Stimulated activated naive CD8-positive, alpha-beta T cell treated with anti-CD3 and anti-CD28 coated beads, Interleukin-15, amount 100 ng/mL, for 72 hours (primary cell): ENCODE results near the gene TENM4.

Source experiments
- ATAC-seq: fragments of 150-1000 bp; cut with Tn5 transposase; 2 replicates; pipeline ENCODE4 v1.10.0; 2021; ENCODE audit warnings: mild to moderate bottlenecking, moderate library complexity
- DNase-seq, 2 donors: peaks; one replicate each; pipeline ENCODE4 v3.0.0; 2021 to 2022
- H3K27ac Mint-ChIP-seq, 2 donors: one replicate each; pipeline ENCODE4 v1.8.0; 2022; ENCODE audit warnings: mild to moderate bottlenecking in 2 of 2, mixed read lengths in 2 of 2, moderate library complexity in 2 of 2
- H3K27me3 Mint-ChIP-seq: one replicate; pipeline ENCODE4 v1.8.0; 2022; ENCODE audit warnings: mixed read lengths
- H3K4me1 Mint-ChIP-seq: one replicate; pipeline ENCODE4 v1.8.0; 2022; ENCODE audit warnings: mild to moderate bottlenecking, mixed read lengths
- H3K4me3 Mint-ChIP-seq, 2 donors: one replicate each; pipeline ENCODE4 v1.8.0; 2022; ENCODE audit warnings: mild to moderate bottlenecking in 2 of 2, mixed read lengths in 2 of 2, moderate library complexity in 1 of 2
- H3K9me3 Mint-ChIP-seq, 2 donors: one replicate each; pipeline ENCODE4 v1.8.0; 2022; ENCODE audit warnings: mixed read lengths in 2 of 2

The TENM4 gene

DNA sequence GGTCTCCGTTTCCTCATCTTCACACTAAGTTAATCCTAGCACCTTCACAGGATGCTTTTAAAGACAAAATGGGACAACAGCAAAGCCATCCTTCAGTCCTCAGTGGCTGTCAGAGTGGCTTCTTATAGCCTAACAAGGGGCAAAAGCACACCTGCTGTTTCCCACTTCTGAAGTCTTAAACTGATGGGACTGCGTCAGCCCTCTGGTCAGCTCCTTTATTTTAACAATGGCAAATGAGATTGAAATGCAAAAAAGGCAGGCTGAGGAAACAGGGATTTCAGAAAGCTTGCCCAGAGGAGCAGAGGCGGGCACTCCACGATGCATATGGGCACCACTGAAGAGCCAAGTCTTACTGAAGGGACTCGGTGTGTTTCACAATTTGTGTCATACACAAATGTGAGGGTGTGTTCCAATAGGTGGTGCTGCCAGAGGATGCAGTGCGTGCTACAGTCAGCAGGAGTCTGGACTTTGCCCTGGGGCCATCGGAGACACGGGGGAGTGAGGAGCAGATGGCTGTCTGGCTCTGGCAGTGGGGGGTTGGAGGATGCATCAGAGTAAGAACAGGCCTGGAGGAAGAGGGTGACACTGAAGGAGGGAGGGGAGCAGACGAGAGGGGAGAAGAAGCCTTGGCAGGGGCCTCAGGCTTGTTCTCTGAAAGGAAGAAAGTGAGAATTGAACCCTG is 47.3 kb downstream of the TENM4 start:
- no peaks in the 10 kb centered on the region for H3K4me1 Mint-ChIP-seq
- no peak for ATAC-seq
- peaks cover 0 to 13% of the 10 kb centered on the region in 2 donors for H3K9me3 Mint-ChIP-seq
- H3K4me3 Mint-ChIP-seq, result no peak overlapping the region
- no peaks in the 10 kb centered on the region for H3K27me3 Mint-ChIP-seq
- H3K27ac Mint-ChIP-seq, result no peak overlapping the region
- no peak for DNase-seq

DNA sequence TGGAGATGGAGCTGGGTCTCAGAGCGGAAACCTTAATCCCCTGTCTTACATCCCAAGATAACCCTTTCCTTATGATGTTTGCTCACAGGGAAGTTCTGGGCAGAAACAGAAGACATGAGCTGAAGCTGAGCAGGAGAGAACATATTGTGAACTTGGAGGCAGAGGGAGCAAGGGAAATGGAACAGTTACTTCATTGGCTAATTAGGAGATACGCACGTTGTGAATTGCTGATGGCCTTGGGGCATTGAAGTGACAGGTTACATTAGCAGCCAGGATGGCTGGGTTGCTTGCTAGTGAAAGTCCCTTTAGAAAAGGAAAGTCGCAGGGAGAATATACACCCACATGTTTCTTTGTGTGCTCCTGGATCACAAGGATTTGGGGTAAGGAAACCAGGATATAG is 48.7 kb downstream of the TENM4 start:
- Mint-ChIP-seq H3K4me3 (no peak overlapping the region), H3K27ac (no peak overlapping the region), H3K27me3 (no peaks in the 10 kb centered on the region)

DNA sequence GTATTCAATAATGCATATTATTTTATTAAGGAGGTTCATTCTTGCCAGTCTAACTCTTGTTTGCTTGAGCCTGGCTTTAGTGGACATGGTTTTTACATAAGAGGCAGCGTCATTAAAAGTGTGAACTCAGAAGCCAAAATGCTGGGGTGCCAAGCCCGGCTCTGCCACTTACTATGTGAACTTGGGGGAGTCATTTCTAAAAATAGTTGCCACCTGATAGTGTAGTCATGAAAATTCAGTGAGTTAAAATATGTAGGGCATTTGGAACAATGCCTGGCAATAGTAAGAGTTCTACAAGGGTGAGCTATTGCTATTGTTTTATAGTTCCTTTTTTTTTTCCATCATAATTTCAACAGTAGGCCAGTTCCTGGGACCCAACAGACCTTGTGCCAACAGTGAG is 49.9 kb downstream of the TENM4 start:
- H3K27me3 Mint-ChIP-seq, result no peaks in the 10 kb centered on the region
- H3K27ac Mint-ChIP-seq, result no peak overlapping the region
- no peak for ATAC-seq
- H3K4me1 Mint-ChIP-seq, result no peaks in the 10 kb centered on the region
- no peak overlapping the region for H3K4me3 Mint-ChIP-seq
- peaks cover 0 to 2% of the 10 kb centered on the region in 2 donors for H3K9me3 Mint-ChIP-seq
- DNase-seq, result no peak

More for the DNA sequence above, 48.7 kb downstream of the TENM4 start:
- no peaks in the 10 kb centered on the region for H3K4me1 Mint-ChIP-seq
- H3K9me3 Mint-ChIP-seq, result peaks cover 0 to 13% of the 10 kb centered on the region in 2 donors
- DNase-seq, result no peak
- ATAC-seq, result no peak

DNA sequence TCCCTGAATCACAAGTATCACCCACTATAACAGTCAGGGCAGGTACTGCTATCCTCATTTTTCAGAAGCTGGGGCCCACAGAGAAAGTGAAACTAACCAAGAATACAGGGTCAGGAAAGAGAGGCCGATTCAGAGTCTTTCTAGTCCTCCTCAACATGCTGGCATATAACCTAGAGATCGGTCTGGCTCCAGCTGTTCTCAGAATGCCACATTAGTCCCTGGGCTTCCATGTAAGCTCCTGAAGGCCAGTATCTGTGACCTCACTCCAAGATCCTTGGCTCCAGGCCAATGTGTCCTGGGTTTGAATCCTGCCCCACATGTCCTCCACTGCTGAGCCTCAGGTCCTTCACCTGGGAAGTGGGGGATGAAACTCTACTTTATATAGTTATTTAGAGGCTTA is 50.4 kb downstream of the TENM4 start:
- H3K27ac Mint-ChIP-seq, result no peak overlapping the region

DNA sequence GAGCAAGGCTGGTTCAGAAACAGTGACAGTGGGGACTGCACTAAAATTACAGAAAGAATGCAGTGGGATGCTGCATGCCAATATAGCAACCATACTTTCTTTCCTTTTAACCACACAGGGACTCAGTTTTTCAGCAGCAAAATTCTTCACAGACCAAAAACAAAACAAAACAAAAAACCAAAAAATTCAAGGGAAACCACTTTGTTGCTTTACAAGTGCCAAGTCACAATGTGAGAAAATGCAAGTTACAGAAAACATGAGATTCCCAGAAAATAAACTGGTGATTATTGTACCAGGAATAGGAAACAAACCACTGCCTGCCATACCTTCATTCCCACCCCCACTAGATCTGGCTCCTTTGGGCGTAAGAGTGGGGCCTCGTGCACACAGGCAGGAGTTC is 52.6 kb downstream of the TENM4 start:
- no peaks in the 10 kb centered on the region for H3K9me3 Mint-ChIP-seq
- no peak overlapping the region for H3K4me3 Mint-ChIP-seq
- no peaks in the 10 kb centered on the region for H3K4me1 Mint-ChIP-seq
- no peak overlapping the region for H3K27ac Mint-ChIP-seq
- DNase-seq (no peak), ATAC-seq (no peak)
- no peaks in the 10 kb centered on the region for H3K27me3 Mint-ChIP-seq

More for the DNA sequence above, 50.4 kb downstream of the TENM4 start:
- no peaks in the 10 kb centered on the region for H3K9me3 Mint-ChIP-seq
- H3K4me1 Mint-ChIP-seq, result no peaks in the 10 kb centered on the region
- DNase-seq (no peak), ATAC-seq (no peak)
- no peaks in the 10 kb centered on the region for H3K27me3 Mint-ChIP-seq
- H3K4me3 Mint-ChIP-seq, result no peak overlapping the region

DNA sequence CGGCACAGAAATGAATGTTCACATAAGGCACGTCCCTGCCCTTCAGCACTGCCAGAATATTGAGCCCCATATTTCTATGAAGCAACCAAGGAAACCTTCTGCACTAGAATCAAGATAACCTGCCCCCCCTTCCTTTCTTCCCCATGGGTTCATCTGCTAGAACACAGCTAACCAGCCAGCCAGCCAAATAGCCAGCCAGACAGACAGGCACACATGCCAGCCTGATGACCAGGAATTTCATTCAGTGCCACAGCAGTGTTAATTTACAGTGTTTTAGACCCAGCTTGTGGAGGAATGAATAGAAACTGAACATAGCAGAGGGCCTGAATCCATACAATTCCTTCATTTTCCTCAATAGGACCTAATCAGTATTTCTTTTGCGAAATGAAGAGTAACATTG is 57.0 kb downstream of the TENM4 start:
- ATAC-seq, result no peak
- Mint-ChIP-seq H3K27ac (no peak overlapping the region), H3K9me3 (no peaks in the 10 kb centered on the region), H3K4me1 (no peaks in the 10 kb centered on the region), H3K4me3 (no peak overlapping the region), H3K27me3 (no peaks in the 10 kb centered on the region)
- no peak for DNase-seq

DNA sequence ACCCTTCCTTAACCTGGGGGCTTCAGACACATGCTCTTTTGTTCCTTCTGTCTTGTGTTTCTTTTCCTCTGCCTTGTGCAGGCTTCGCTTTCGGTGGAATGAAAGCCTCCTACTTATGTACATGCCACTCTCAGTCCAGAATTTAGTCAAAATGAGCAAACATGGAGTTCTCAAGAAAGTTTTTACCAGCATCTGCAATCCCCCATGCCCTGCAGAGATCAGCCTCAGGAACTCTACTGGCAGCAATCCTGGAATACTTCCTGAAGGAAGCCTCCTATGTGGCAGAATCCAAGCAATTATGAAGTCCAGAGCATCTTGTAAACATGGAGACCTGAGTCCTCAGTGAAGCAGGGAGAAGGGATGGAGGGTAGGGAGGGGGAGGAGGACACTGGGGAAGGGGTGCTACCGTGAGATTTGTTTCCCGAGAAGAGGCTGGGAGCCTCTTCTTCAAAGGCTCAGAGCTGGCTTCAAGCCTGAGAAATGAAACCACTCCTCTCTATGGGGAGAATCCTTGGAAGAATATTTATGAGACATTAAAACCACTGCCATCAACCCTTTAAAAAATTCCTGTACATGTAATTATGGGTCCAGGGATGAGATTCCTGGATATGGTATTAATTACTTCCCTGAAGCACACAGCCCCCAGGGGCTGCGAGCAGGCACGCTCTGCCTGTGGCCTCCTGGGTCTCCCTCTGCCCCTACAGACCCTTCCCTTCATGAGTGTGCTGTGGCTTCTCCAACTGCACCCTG is 58.4 kb downstream of the TENM4 start:
- Mint-ChIP-seq H3K4me3 (no peak overlapping the region), H3K9me3 (no peaks in the 10 kb centered on the region), H3K27me3 (no peaks in the 10 kb centered on the region), H3K4me1 (no peaks in the 10 kb centered on the region), H3K27ac (no peak overlapping the region)
- DNase-seq (no peak), ATAC-seq (no peak)

DNA sequence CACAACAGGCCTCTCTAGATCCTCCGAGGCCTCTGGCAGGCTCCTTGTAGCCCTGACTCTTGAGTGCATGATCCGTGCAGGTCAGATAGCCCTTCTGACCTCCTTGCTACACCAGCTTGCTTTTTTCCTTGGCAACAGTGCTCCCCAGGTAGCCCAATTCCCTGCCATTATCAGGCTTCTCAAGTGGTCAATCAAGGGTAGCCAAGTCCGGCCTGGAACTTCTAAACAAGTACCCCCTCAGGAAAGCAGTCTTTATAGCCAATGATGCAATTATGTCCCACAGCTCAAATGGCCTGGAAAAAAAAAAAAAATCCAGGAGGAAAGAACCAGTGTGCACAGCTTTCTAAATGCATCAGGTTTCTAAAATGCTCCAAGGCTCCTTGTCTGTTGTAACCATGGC is 59.8 kb downstream of the TENM4 start:
- no peaks in the 10 kb centered on the region for H3K4me1 Mint-ChIP-seq
- no peak overlapping the region for H3K4me3 Mint-ChIP-seq
- H3K27me3 Mint-ChIP-seq, result no peaks in the 10 kb centered on the region
- H3K27ac Mint-ChIP-seq, result no peak overlapping the region
- no peaks in the 10 kb centered on the region for H3K9me3 Mint-ChIP-seq
- DNase-seq, result no peak
- no peak for ATAC-seq

DNA sequence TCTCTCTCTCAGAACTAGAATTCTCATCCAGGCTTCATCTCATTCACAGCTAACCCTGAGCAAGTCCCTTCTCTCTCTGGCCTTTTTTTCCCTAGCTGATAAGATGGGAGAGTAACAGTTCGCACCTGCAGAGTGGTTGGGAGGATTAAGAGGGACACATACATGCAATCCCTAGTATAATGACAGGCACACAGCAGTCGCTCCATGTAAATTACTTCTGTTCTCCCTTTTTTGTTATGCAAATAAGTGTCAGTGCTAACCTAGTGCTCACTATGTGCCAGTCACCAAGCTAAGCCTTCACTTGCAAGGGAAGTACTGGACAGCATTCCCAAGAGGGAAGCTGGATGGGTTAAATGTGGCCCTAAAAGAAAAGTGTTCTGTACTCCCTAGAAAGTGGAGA is 63.4 kb downstream of the TENM4 start:
- H3K9me3 Mint-ChIP-seq, result no peaks in the 10 kb centered on the region
- no peak for DNase-seq
- no peaks in the 10 kb centered on the region for H3K4me1 Mint-ChIP-seq
- ATAC-seq, result no peak
- no peak overlapping the region for H3K4me3 Mint-ChIP-seq
- no peaks in the 10 kb centered on the region for H3K27me3 Mint-ChIP-seq
- no peak overlapping the region for H3K27ac Mint-ChIP-seq

DNA sequence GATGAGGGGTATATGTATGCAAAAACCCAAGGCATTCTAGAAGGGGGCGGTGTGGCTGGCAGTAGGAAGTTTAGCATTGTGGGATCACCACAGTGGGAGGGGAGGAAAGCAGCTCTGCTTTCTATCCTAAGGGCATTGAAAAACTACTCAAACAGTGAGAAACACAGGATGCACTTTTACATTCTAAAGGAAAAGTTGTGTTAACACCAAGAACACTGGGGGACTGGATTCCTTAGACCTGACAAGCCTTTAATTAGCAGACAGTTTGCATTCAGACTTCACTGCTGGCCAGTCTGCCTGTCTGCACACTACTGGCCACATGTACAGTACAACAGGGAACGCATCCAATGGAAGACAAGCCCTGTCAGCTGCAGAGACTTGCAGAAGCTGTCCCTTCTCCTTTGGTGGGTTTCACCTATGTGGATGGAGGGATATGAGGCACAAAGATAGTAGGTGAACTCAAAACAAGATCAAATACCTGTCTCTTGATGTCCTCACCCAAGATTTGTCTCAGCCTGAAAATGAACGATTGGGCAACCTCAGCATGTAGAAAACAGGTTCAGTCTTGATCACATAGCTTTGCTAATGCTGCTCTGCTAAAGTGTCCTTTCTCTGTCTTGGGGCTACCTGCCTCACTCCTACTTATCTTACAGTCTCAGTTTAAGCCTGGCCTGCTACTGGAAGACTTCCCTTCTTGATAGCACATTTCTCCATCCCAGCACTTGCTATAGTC is 64.8 kb downstream of the TENM4 start:
- DNase-seq (no peak), ATAC-seq (no peak)
- H3K4me1 Mint-ChIP-seq, result no peaks in the 10 kb centered on the region
- no peaks in the 10 kb centered on the region for H3K9me3 Mint-ChIP-seq
- no peak overlapping the region for H3K4me3 Mint-ChIP-seq
- no peak overlapping the region for H3K27ac Mint-ChIP-seq
- no peaks in the 10 kb centered on the region for H3K27me3 Mint-ChIP-seq

DNA sequence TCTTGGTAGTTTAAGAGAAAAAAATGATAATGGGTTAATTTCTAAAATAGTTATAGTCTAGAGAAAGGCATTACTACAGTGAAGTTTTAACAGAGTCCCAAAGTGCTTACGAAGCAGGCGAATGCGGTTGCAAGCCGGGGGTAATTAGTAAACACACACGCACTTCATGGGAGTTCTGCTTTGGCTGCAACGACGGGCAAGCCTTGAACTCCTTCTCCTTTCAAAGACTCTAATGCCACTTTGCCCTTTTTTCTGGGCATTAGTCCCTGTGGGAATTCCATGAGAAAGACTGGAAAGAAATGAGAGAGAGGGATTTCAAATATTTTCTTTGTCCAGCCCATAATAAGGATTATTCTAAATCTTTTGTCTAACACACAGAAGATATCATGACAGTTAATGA is 66.1 kb downstream of the TENM4 start:
- ATAC-seq (no peak), DNase-seq (no peak)
- H3K27me3 Mint-ChIP-seq, result peaks cover 8% of the 10 kb centered on the region
- no peaks in the 10 kb centered on the region for H3K9me3 Mint-ChIP-seq
- no peak overlapping the region for H3K27ac Mint-ChIP-seq
- no peak overlapping the region for H3K4me3 Mint-ChIP-seq
- H3K4me1 Mint-ChIP-seq, result no peaks in the 10 kb centered on the region

DNA sequence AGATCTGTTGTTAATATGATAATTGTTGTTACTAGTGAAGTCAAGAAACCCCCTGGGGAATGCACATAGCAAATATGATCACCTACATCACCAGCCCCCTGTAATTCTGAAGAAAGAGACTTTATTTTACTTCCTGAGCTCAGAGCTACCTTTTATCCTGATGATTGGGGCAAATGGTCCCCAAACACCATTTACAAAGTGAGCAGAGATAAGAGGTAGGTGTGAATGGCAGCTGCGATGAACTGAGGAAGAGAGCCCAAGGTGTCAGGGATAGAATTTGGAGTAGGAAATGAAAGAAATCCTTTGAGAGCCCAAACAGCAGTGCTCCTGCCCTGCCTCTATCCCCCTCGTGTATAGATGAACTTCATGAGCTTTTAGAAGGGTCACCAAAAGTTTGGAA is 69.1 kb downstream of the TENM4 start:
- no peak for DNase-seq
- peaks cover 11% of the 10 kb centered on the region for H3K27me3 Mint-ChIP-seq
- H3K4me3 Mint-ChIP-seq, result no peak overlapping the region
- no peaks in the 10 kb centered on the region for H3K9me3 Mint-ChIP-seq
- H3K4me1 Mint-ChIP-seq, result no peaks in the 10 kb centered on the region
- no peak overlapping the region for H3K27ac Mint-ChIP-seq
- ATAC-seq, result no peak

DNA sequence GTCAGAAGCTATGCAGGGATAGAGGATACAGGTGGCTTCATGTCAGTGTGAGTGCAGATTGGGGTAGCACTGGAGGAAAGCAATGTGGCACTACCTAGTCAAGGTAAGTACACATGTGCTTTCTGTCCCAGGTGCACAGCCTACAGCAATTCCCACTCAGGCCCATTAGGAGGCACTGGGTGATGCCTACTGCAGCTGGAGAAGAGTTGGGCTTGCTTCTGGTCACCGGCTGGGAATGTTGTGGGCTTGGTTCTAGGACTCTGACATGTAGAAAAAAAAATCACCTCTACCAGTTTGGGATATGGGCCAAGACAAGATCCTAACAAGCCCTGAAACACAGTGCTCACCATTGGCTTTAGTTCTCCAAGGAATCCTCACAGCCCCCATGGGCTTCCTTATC is 69.7 kb downstream of the TENM4 start:
- no peaks in the 10 kb centered on the region for H3K9me3 Mint-ChIP-seq
- H3K4me3 Mint-ChIP-seq, result no peak overlapping the region
- peak overlapping the region in 1 of 2 donors; percentile 59 for H3K27ac Mint-ChIP-seq
- H3K4me1 Mint-ChIP-seq, result no peaks in the 10 kb centered on the region
- ATAC-seq (no peak), DNase-seq (no peak)
- H3K27me3 Mint-ChIP-seq, result peaks cover 11% of the 10 kb centered on the region

DNA sequence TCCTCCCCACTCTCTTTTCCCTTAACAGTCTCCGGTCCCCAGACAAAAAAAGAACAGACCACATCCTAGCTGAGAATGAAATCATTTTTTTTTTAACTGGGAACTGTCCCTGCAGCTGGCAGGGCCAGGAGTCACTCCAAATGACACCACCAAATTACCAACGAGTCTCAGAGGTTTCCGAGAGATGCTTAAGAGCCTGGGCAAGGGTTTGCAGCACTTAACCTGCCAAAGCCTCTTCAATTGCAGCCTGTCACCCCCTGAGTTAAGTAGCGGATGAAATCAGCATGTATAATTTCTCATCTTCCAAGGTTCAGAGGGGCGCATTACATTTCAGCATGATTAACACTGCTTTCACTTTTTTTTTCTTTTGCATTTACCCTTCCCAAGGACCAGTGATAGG is 71.8 kb downstream of the TENM4 start:
- Mint-ChIP-seq H3K27me3 (peaks cover 11% of the 10 kb centered on the region), H3K9me3 (no peaks in the 10 kb centered on the region), H3K27ac (no peak overlapping the region), H3K4me3 (no peak overlapping the region), H3K4me1 (no peaks in the 10 kb centered on the region)
- ATAC-seq (no peak), DNase-seq (no peak)

DNA sequence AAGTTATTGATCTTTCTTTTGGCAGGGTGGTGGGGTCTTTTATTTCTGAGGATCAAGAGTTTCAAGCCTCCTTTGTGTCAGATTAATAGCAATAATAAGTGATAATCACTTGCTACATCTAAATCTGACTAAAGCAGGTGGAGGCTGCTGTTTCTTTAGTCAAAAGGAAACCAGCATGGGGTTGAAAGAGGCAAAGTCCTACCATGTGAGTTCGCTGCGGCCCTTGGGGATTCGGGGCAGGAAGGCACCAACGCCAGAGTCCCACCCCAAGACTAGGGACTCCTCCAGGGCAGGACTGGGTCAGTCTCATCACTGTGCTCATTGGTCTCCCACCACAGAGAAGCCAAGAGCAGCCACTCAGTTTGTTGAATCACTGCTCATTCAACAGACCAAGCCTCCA is 73.0 kb downstream of the TENM4 start:
- DNase-seq, result no peak
- Mint-ChIP-seq H3K27me3 (peaks cover 11% of the 10 kb centered on the region), H3K4me1 (no peaks in the 10 kb centered on the region), H3K9me3 (no peaks in the 10 kb centered on the region), H3K4me3 (no peak overlapping the region), H3K27ac (no peak overlapping the region)
- no peak for ATAC-seq

DNA sequence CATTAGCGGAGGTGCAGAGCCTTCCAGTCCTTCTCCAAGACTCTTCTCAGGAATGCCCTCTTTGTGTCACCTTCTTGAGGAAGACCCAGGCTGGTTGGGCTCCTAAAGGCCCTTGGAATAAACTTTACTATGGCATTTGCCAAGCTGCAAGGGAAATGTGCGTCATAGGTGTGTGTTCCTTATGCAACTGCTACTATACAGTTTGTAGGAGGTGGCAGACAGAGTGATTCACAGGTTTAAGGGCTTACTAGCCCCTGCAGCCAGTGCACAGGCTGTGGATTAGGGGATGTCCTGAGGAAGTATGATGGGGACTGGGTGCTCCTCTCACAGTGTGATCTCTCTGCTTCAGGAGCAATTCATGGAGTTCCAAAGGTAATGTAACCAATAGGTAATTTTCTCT is 74.6 kb downstream of the TENM4 start:
- no peak for ATAC-seq
- no peak for DNase-seq
- no peaks in the 10 kb centered on the region for H3K9me3 Mint-ChIP-seq
- H3K4me1 Mint-ChIP-seq, result no peaks in the 10 kb centered on the region
- H3K27ac Mint-ChIP-seq, result no peak overlapping the region
- peaks cover 11% of the 10 kb centered on the region for H3K27me3 Mint-ChIP-seq
- H3K4me3 Mint-ChIP-seq, result no peak overlapping the region
